CD14-positive monocyte (primary cell): ENCODE data around the gene RASSF4. TPM values are rescaled to one million over a fixed set of nuclear protein-coding genes. Genes with fewer than 3 reads are reported as not detected.

Experiments
- DNase-seq, 3 donors: peaks; one replicate each; pipeline ENCODE4 v3.0.0-alpha.2; 2011 to 2022
- H2AFZ ChIP-seq: 2 replicates; pipeline ENCODE4 v1.6.0; 2012; ENCODE audit warnings: mild to moderate bottlenecking, low read depth, low read length, inconsistent platforms; ENCODE audit not compliant: insufficient read depth, poor library complexity, severe bottlenecking
- H3K27ac ChIP-seq, 2 donors: 1 replicate in 1 of 2; 2 replicates in 1 of 2; pipeline ENCODE4 v1.5.1; 2012 to 2013; ENCODE audit warnings: low read length in 2 of 2, control low read depth in 1 of 2, inconsistent platforms in 1 of 2, low read depth in 1 of 2, mild to moderate bottlenecking in 1 of 2
- H3K27me3 ChIP-seq, 2 donors: one replicate each; pipeline versions ENCODE4 v1.6.0 to v1.6.1; 2011 to 2013; ENCODE audit warnings: low read length in 2 of 2; ENCODE audit not compliant: control insufficient read depth in 2 of 2, insufficient read depth in 2 of 2
- H3K36me3 ChIP-seq, 2 donors: replicated peaks in 1 of 2; 1 replicate in 1 of 2; 2 replicates in 1 of 2; pipeline versions ENCODE4 v1.5.1 to v1.6.1; 2012 to 2013; ENCODE audit warnings: low read length in 2 of 2, control low read depth in 1 of 2, inconsistent platforms in 1 of 2, mild to moderate bottlenecking in 1 of 2; ENCODE audit not compliant: insufficient read depth in 2 of 2, control insufficient read depth in 1 of 2
- H3K4me1 ChIP-seq, 2 donors: 1 replicate in 1 of 2; 2 replicates in 1 of 2; pipeline versions ENCODE4 v1.5.1 to v1.6.1; 2012 to 2013; ENCODE audit warnings: low read length in 2 of 2, control low read depth in 1 of 2, inconsistent platforms in 1 of 2, mild to moderate bottlenecking in 1 of 2, moderate library complexity in 1 of 2; ENCODE audit not compliant: insufficient read depth in 2 of 2, control insufficient read depth in 1 of 2
- H3K4me2 ChIP-seq: replicated peaks from 2 replicates; pipeline ENCODE3; 2012; ENCODE audit warnings: low read length, moderate library complexity, mild to moderate bottlenecking; ENCODE audit not compliant: poor library complexity, severe bottlenecking; ENCODE audit errors: extremely low read depth
- H3K4me3 ChIP-seq, 3 experiments: fragments of 200-600 bp in 1 of 3; sonication (generic) in 1 of 3; replicated peaks in 1 of 3; 1 replicate in 2 of 3; 2 replicates in 1 of 3; pipeline ENCODE4 v1.5.1; 2011 to 2013; ENCODE audit warnings: low read length in 3 of 3, mild to moderate bottlenecking in 3 of 3, control low read depth in 2 of 3, low read depth in 2 of 3, inconsistent platforms in 1 of 3, moderate library complexity in 1 of 3
- H3K79me2 ChIP-seq: 2 replicates; pipeline ENCODE4 v1.6.0; 2012; ENCODE audit warnings: mild to moderate bottlenecking, control low read depth, inconsistent platforms, low read length, moderate library complexity; ENCODE audit not compliant: insufficient read depth
- H3K9ac ChIP-seq: 2 replicates; pipeline ENCODE4 v1.6.0; 2017; ENCODE audit warnings: low read length, mild to moderate bottlenecking; ENCODE audit not compliant: insufficient read depth, poor library complexity, severe bottlenecking
- H3K9me3 ChIP-seq, 2 donors: replicated peaks in 1 of 2; 1 replicate in 1 of 2; 2 replicates in 1 of 2; pipeline versions ENCODE4 v1.5.1 to v1.6.1; 2012 to 2013; ENCODE audit warnings: low read length in 2 of 2, control low read depth in 1 of 2; ENCODE audit not compliant: control insufficient read depth in 1 of 2, insufficient read depth in 1 of 2
- H4K20me1 ChIP-seq: 2 replicates; pipeline ENCODE4 v1.6.0; 2012; ENCODE audit warnings: mild to moderate bottlenecking, low read length, control low read depth, moderate library complexity; ENCODE audit not compliant: insufficient read depth
- H3K27ac Mint-ChIP-seq, 7 donors: one replicate each; pipeline ENCODE4 v1.8.0; 2020; ENCODE audit warnings: mild to moderate bottlenecking in 7 of 7, mixed read lengths in 7 of 7, moderate library complexity in 6 of 7, inconsistent platforms in 2 of 7
- H3K27me3 Mint-ChIP-seq, 3 donors: one replicate each; pipeline ENCODE4 v1.8.0; 2021 to 2022; ENCODE audit warnings: low read depth in 3 of 3, mild to moderate bottlenecking in 3 of 3, mixed read lengths in 3 of 3, moderate library complexity in 3 of 3, inconsistent platforms in 1 of 3
- H3K36me3 Mint-ChIP-seq, 2 donors: one replicate each; pipeline ENCODE4 v1.8.0; 2020; ENCODE audit warnings: mixed read lengths in 2 of 2, inconsistent platforms in 1 of 2, mild to moderate bottlenecking in 1 of 2
- H3K4me1 Mint-ChIP-seq: one replicate; pipeline ENCODE4 v1.8.0; 2020; ENCODE audit warnings: mild to moderate bottlenecking, mixed read lengths
- H3K4me3 Mint-ChIP-seq, 2 donors: one replicate each; pipeline ENCODE4 v1.8.0; 2020; ENCODE audit warnings: mild to moderate bottlenecking in 2 of 2, mixed read lengths in 2 of 2, moderate library complexity in 1 of 2
- H3K9me3 Mint-ChIP-seq, 7 donors: one replicate each; pipeline ENCODE4 v1.8.0; 2020 to 2022; ENCODE audit warnings: mixed read lengths in 7 of 7, mild to moderate bottlenecking in 6 of 7, moderate library complexity in 6 of 7, inconsistent platforms in 2 of 7
- WGBS: methylation state at CpG from one replicate; pipeline ENCODE4 v1.1.5; 2013; ENCODE audit warnings: missing lambda C conversion rate; ENCODE audit not compliant: insufficient coverage; 5-methylcytosine and 5-hydroxymethylcytosine counted together
- intact Hi-C, 2 donors: fragments of 100-400 bp; cut with micrococcal nuclease; formaldehyde crosslinking; loops; one replicate each; pipeline versions ENCODE4 v1.15.0 to v1.15.1; 2023
- polyA plus RNA-seq, 3 donors: library from polyadenylated mRNA; depleted of rRNA in 1 of 3; unstranded in 2 of 3; stranded (reverse) in 1 of 3; fragments of 300-500 nt in 2 of 3; fragments of >200 nt in 1 of 3; fragmentation: Illumina TruSeq in 2 of 3; gene quantifications; 1 replicate in 2 of 3; 2 replicates in 1 of 3; pipeline ENCODE4 v1.2.3, GENCODE V29; 2012 to 2021
- TF ChIP-seq, protein P1 (sequence below): fragments of 200-600 bp; IDR thresholded peaks from one replicate; pipeline ENCODE4 v1.8.0; 2022; ENCODE audit warnings: antibody characterized with exemption, mild to moderate bottlenecking

Gene RASSF4
- polyA plus RNA-seq, 3 donors, result 117 to 290 (median 120) TPM

DNA sequence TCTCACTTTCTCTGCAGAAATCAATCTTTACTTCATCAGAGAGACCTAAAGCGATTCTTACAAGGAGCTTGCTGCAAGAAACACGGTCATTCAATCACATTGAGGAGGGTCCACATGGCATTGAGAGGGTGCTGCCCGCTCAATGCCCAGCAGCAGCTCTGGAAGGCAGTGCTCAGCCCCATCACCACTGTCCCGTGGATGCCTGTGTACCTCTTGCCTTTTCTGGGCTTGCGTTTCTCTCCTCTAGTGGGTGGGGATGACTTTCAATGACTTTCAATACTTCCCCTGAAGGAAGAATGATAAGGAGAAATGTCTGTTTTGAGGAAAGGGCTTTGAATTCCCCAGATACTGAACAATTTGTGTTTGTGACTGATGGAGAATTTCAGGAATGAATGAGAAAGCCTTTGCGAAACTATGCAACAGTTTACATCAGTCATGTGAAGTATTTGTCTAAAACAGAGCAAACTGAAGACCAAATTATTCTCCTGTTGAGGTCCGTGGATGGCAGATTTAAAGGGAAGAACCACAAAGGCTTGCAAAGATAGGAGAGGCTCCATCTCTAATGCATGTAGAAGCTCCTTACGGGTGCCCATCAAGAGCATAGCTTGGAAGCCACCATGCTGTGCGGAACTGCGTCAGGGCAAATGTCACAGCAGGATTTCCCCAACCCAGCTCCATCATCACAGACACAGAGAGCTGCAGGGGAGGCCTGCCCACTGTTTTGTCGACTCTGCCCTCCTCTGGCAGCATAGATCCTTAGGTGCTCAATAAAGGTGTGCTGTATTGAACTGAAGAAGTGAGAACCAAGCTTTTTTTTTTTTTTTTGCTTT, 34.5 kb downstream of the RASSF4 start:
- Mint-ChIP-seq H3K4me3 (no peak overlapping the region), H3K4me1 (peaks cover 32% of the 10 kb centered on the region), H3K36me3 (peaks cover 57 to 59% of the 10 kb centered on the region in 2 donors), H3K27me3 (peaks cover 1 to 4% (median 2%) of the 10 kb centered on the region in 3 donors), H3K27ac (peak overlapping the region in 2 of 7 donors; percentile 44), H3K9me3 (no peaks in the 10 kb centered on the region)
- Histone ChIP-seq H3K79me2 (no peaks in the 10 kb centered on the region), H3K4me1 (peaks cover 0 to 15% of the 10 kb centered on the region in 2 donors), H3K4me3 (no peak overlapping the region), H4K20me1 (peaks cover 68% of the 10 kb centered on the region), H3K27me3 (no peaks in the 10 kb centered on the region), H3K4me2 (no peak overlapping the region), H2AFZ (no peak overlapping the region), H3K9me3 (no peaks in the 10 kb centered on the region), H3K27ac (peak overlapping the region in 1 of 2 donors; percentile 35), H3K9ac (no peak overlapping the region), H3K36me3 (peaks cover 61 to 62% of the 10 kb centered on the region in 2 donors)
- TF ChIP-seq, protein P1, sequence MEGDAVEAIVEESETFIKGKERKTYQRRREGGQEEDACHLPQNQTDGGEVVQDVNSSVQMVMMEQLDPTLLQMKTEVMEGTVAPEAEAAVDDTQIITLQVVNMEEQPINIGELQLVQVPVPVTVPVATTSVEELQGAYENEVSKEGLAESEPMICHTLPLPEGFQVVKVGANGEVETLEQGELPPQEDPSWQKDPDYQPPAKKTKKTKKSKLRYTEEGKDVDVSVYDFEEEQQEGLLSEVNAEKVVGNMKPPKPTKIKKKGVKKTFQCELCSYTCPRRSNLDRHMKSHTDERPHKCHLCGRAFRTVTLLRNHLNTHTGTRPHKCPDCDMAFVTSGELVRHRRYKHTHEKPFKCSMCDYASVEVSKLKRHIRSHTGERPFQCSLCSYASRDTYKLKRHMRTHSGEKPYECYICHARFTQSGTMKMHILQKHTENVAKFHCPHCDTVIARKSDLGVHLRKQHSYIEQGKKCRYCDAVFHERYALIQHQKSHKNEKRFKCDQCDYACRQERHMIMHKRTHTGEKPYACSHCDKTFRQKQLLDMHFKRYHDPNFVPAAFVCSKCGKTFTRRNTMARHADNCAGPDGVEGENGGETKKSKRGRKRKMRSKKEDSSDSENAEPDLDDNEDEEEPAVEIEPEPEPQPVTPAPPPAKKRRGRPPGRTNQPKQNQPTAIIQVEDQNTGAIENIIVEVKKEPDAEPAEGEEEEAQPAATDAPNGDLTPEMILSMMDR, result no peak
- 96% methylated on average over 6 of the region's 11 CpGs for WGBS
- intact Hi-C loops, result no loop called here
- no peak for DNase-seq

GRCh38 chr10:44994752-44995530, 35.3 kb downstream of the RASSF4 start:
- H3K4me3 Mint-ChIP-seq, result no peak overlapping the region

More at GRCh38 chr10:44994752-44995530, 35.3 kb downstream of the RASSF4 start:
- 88% methylated on average over 7 of the region's 9 CpGs for WGBS
- DNase-seq, result no peak
- Mint-ChIP-seq H3K27me3 (peaks cover 1 to 4% (median 2%) of the 10 kb centered on the region in 3 donors), H3K4me1 (peaks cover 36% of the 10 kb centered on the region), H3K27ac (peak overlapping the region in 2 of 7 donors; percentile 52 to 66), H3K36me3 (peaks cover 49 to 51% of the 10 kb centered on the region in 2 donors), H3K9me3 (no peaks in the 10 kb centered on the region)
- H2AFZ ChIP-seq, result no peak overlapping the region
- H3K9ac ChIP-seq, result no peak overlapping the region
- H4K20me1 ChIP-seq, result peaks cover 60% of the 10 kb centered on the region
- peak overlapping the region in 1 of 2 donors; percentile 35 for H3K27ac ChIP-seq
- H3K27me3 ChIP-seq, result no peaks in the 10 kb centered on the region
- H3K4me2 ChIP-seq, result no peak overlapping the region
- TF ChIP-seq, protein P1, result no peak
- H3K79me2 ChIP-seq, result no peaks in the 10 kb centered on the region
- H3K36me3 ChIP-seq, result peaks cover 53 to 54% of the 10 kb centered on the region in 2 donors
- intact Hi-C loops, result no loop called here
- no peak overlapping the region for H3K4me3 ChIP-seq
- H3K4me1 ChIP-seq, result peaks cover 2 to 16% of the 10 kb centered on the region in 2 donors
- no peaks in the 10 kb centered on the region for H3K9me3 ChIP-seq
